Midbrain (tissue), 1 donor: ENCODE data around the gene EAPP.
"Not testable (repeated sequence)": the region's sequence is repeated elsewhere in the genome, so short reads cannot be mapped to it uniquely, and the experiment has no call there.

Experiments used
- DNase-seq: peaks from one replicate; lab custom pipeline; 2025; lab: John Stamatoyannopoulos, UW

Gene EAPP

GRCh38 chr14:34539407-34540180 lies at the start of gene EAPP:
Gene EAPP (minus strand): TSS chr14:34539701. CDS start chr14:34539628, 73 bp downstream.
- no peak for DNase-seq

GRCh38 chr14:34583525-34583924 lies 44.0 kb upstream of the EAPP start:
- no peak for DNase-seq

- DNase-seq, result no peak
Measured at GRCh38 chr14:34582117-34582680, 42.7 kb upstream of the EAPP start.

GRCh38 chr14:34580381-34580780 lies 40.9 kb upstream of the EAPP start:
- no peak for DNase-seq

GRCh38 chr14:34571771-34572170 lies 32.3 kb upstream of the EAPP start:
- DNase-seq, result no peak

GRCh38 chr14:34569750-34570149 lies 30.2 kb upstream of the EAPP start:
- DNase-seq, result no peak

- no peak for DNase-seq
Measured at GRCh38 chr14:34568803-34569202, 29.3 kb upstream of the EAPP start.

GRCh38 chr14:34562776-34563150 lies 23.3 kb upstream of the EAPP start:
- no peak for DNase-seq

GRCh38 chr14:34562037-34562775 lies 22.7 kb upstream of the EAPP start:
- not testable (repeated sequence) for DNase-seq

GRCh38 chr14:34556498-34556829 lies 17.0 kb upstream of the EAPP start:
- DNase-seq, result not testable (repeated sequence)

- not testable (repeated sequence) for DNase-seq
Measured at GRCh38 chr14:34555583-34556497, 16.3 kb upstream of the EAPP start.

- no peak for DNase-seq
Measured at GRCh38 chr14:34554540-34555250, 15.2 kb upstream of the EAPP start.

GRCh38 chr14:34549276-34549966 lies 9.9 kb upstream of the EAPP start:
- not testable (repeated sequence) for DNase-seq

- no peak for DNase-seq
Measured at GRCh38 chr14:34548472-34548981, 9.0 kb upstream of the EAPP start.

GRCh38 chr14:34547136-34547520 lies 7.6 kb upstream of the EAPP start:
- not testable (repeated sequence) for DNase-seq

- DNase-seq, result not testable (repeated sequence)
Measured at GRCh38 chr14:34546272-34547135, 7.0 kb upstream of the EAPP start.

GRCh38 chr14:34540181-34541059 lies 919 bp upstream of the EAPP start:
- not testable (repeated sequence) for DNase-seq

- DNase-seq, result no peak
Measured at GRCh38 chr14:34538871-34539406, 562 bp downstream of the EAPP start.
